Mucosa of descending colon (tissue), 3 donors: ENCODE data around the gene ZXDC. TPM values are rescaled to one million over a fixed set of nuclear protein-coding genes. Genes with fewer than 3 reads are reported as not detected.

Source experiments
- ATAC-seq: fragments of 200-7000 bp; cut with Tn5 transposase; one replicate; pipeline ENCODE4 v1.9.1; 2020; ENCODE audit warnings: mild to moderate bottlenecking, moderate library complexity
- DNase-seq, 3 donors: peaks; one replicate each; pipeline ENCODE4 v3.0.0-alpha.2; 2020
- H3K36me3 ChIP-seq: fragments of 200-600 bp; one replicate; pipeline ENCODE4 v1.8.0; 2021; ENCODE audit warnings: low read depth, mild to moderate bottlenecking
- H3K4me1 ChIP-seq: fragments of 200-600 bp; one replicate; pipeline ENCODE4 v1.8.0; 2021; ENCODE audit warnings: low read depth, mild to moderate bottlenecking
- H3K4me3 ChIP-seq: fragments of 200-600 bp; one replicate; pipeline ENCODE4 v1.8.0; 2021; ENCODE audit warnings: mild to moderate bottlenecking
- H3K9me3 ChIP-seq: fragments of 200-600 bp; one replicate; pipeline ENCODE4 v1.8.0; 2021; ENCODE audit warnings: mild to moderate bottlenecking
- CTCF ChIP-seq: fragments of 200-600 bp; IDR thresholded peaks from one replicate; pipeline ENCODE4 v1.8.0; 2022; ENCODE audit warnings: antibody characterized with exemption, mild to moderate bottlenecking
- intact Hi-C, 2 donors: fragments of 100-400 bp; cut with DNase I in 1 of 2; cut with micrococcal nuclease in 1 of 2; formaldehyde crosslinking; loops; one replicate each; pipeline versions ENCODE4 v1.11.0 to v1.11.1; 2022; cut with DNase I, micrococcal nuclease
- total RNA-seq, 3 donors: library from RNA; stranded (reverse); fragmentation: NEBNext Ultra II Directional in 2 of 3; extraction: Animal tissue kit (Norgen Biotek cat#: 25700) in 2 of 3; gene quantifications; one replicate each; pipeline versions ENCODE4 v1.2.1 to v1.2.4, GENCODE V29; 2021 to 2023
- donor health status: DM: no; HTN: no; CAD: no; lungs with moderate emphysema.
- donor health status: DM: no; HTN: no; CAD: no.
- donor health status: DM: no; HTN: yes; CAD: no.

The ZXDC gene
- total RNA-seq, 3 donors from 2014 or later = 28.7 to 39.4 (median 37.7) TPM

- DNase-seq = no peak
- H3K4me1 ChIP-seq = peaks cover 2% of the 10 kb centered on the region
- no peaks in the 10 kb centered on the region for H3K36me3 ChIP-seq
- ATAC-seq = no peak
- intact Hi-C loops = loop anchor here (5.0 to 10.0 kb wide), 3 partner anchors 133 to 256 kb away; no protein-coding TSS in a partner anchor
- H3K9me3 ChIP-seq = no peaks in the 10 kb centered on the region
- H3K4me3 ChIP-seq = no peak overlapping the region
- no peak for TF ChIP-seq CTCF
Observed at GRCh38 chr3:126390751-126391150, 84.9 kb downstream of the ZXDC start.

- no peak for DNase-seq
- peaks cover 2% of the 10 kb centered on the region for H3K4me1 ChIP-seq
- no peaks in the 10 kb centered on the region for H3K9me3 ChIP-seq
- no peak for TF ChIP-seq CTCF
- intact Hi-C loops = loop anchor here (5.0 to 10.0 kb wide), 3 partner anchors 133 to 255 kb away; no protein-coding TSS in a partner anchor
- H3K36me3 ChIP-seq = no peaks in the 10 kb centered on the region
- no peak overlapping the region for H3K4me3 ChIP-seq
- no peak for ATAC-seq
Observed at GRCh38 chr3:126390201-126390600, 85.5 kb downstream of the ZXDC start.

DNA sequence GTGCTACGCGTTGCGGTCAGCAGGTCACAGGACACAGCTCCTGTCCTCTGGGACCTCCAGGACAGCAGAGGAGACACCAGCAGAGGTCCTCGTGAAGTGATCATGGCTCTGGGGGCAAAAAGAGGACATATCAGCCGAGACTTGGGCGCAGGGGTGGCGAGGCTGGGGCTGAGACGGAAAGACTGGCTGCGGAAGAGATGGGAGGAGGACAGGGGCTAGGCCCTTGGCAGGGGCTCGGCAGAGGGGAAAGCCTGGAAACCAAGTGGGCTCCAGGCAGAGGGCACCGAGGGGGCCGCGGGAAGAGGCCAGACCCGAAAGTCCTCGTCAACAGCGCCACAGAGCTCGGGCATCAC, 85.9 kb downstream of the ZXDC start:
- Histone ChIP-seq H3K36me3 (no peaks in the 10 kb centered on the region), H3K4me1 (peaks cover 2% of the 10 kb centered on the region), H3K9me3 (no peaks in the 10 kb centered on the region), H3K4me3 (no peak overlapping the region)
- TF ChIP-seq CTCF = no peak
- intact Hi-C loops = loop anchor here (5.0 to 10.0 kb wide), 3 partner anchors 132 to 255 kb away; no protein-coding TSS in a partner anchor
- DNase-seq = no peak
- ATAC-seq = no peak

DNA sequence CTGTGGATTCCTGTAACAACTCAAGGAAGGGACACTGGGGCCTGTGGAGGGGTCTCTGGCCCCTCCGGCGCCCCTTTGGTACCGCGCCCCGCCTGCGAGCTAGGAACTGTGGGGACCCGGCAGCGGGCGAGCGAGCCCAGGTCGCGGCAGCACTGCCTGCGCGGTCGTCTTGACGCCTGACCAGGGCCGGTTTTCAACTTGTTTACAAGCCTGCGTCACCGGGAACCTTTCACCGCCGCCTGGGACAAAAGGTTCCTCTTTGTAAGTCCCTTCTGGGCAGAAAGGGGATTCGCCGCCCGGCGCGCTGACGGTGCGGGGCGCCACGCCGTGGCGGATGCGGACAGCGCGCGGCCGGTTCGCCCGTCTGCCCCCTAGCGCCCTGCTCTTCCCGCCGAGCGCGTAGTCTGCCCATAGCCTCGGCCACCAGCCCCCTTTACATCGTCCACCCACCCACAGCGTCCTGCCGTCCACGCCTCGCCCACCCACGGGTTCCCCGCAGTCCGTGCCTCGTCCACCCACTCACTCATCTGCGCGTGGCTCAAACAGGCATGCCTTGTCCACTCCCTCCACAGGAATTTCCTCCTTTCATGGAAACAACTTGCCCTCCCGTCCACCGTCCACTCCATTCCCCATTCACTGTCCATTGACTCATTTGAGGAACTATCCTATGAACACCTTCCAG, 86.4 kb downstream of the ZXDC start:
- Histone ChIP-seq H3K9me3 (no peaks in the 10 kb centered on the region), H3K4me1 (peaks cover 2% of the 10 kb centered on the region), H3K36me3 (no peaks in the 10 kb centered on the region), H3K4me3 (no peak overlapping the region)
- peak; percentile 85 for TF ChIP-seq CTCF
- intact Hi-C loops = no loop called here
- ATAC-seq (peak; percentile 98), DNase-seq (peak; percentile 85 to 89 (median 88))

Other genes with a start within 250 kb of the ZXDC start
- 10 to 100 TPM in 1 of 3 donors, 1 to 10 TPM in 2; 1.3 to 21.9 (median 2.0) TPM for gene KLF15, start 118.5 kb downstream of the ZXDC start, total RNA-seq
- gene CFAP100, start 81.0 kb downstream of the ZXDC start, total RNA-seq = not detected
- not detected for gene UROC1, start 41.9 kb upstream of the ZXDC start, total RNA-seq
- gene CHST13, start 48.3 kb upstream of the ZXDC start, total RNA-seq = 1 to 10 TPM in 1 of 3 donors, under 1 TPM in 2; 0.27 to 5.7 (median 0.98) TPM
- gene C3orf22, start 83.0 kb upstream of the ZXDC start, total RNA-seq = not detected
- 10 to 100 TPM in 1 of 3 donors, 1 to 10 TPM in 2; 4.5 to 11.4 (median 5.4) TPM for gene TXNRD3, start 179.2 kb upstream of the ZXDC start, total RNA-seq
- 1 to 10 TPM; 5.9 to 9.8 (median 6.5) TPM for gene CHCHD6, start 228.3 kb upstream of the ZXDC start, total RNA-seq